ENCODE data around the gene GRM8.

- TF ChIP-seq CTCF (IDR thresholded peaks at IDR 0.05 in 2 of 3, conservative IDR thresholded peaks at IDR 0.05 in 1 of 3; ENCODE audit: insufficient read depth in 2 of 3, low read depth in 1 of 3, low read length in 3 of 3) (no peak), POLR2AphosphoS2 (IDR thresholded peaks at IDR 0.05; ENCODE audit: low read length) (no peak), HDAC3 (IDR thresholded peaks at IDR 0.05; ENCODE audit: borderline replicate concordance, partially characterized antibody) (no peak), HDAC2 (IDR thresholded peaks at IDR 0.05) (no peak)
Observed at GRCh38 chr7:126799541-126799940, 453.2 kb downstream of the GRM8 start.

Data from K562 (cell line).